T-helper 1 cell treated with Interleukin-12 subunit alpha and Interleukin-12 subunit beta and Interleukin-4 antibody, amounts not matched to agents 30 ng/mL and 1 ng/mL, for 36 hours (primary cell): ENCODE results near the gene LSM3. TPM values are rescaled to one million over a fixed set of nuclear protein-coding genes. Genes with fewer than 3 reads are reported as not detected.

ENCODE experiments used
- intact Hi-C: fragments of 100-400 bp; cut with micrococcal nuclease; formaldehyde crosslinking; loops from one replicate; pipeline ENCODE4 v1.15.1; 2024
- total RNA-seq: library from RNA; stranded (reverse); gene quantifications from 2 replicates; pipeline ENCODE4 v1.2.3, GENCODE V29; 2022

LSM3 gene
- total RNA-seq, 1 donor from 2014 or later, result 12.5 TPM

- intact Hi-C loops, result no loop called here
These were observed 57.3 kb downstream of the LSM3 start for GRCh38 chr3:14235912-14236295.

DNA sequence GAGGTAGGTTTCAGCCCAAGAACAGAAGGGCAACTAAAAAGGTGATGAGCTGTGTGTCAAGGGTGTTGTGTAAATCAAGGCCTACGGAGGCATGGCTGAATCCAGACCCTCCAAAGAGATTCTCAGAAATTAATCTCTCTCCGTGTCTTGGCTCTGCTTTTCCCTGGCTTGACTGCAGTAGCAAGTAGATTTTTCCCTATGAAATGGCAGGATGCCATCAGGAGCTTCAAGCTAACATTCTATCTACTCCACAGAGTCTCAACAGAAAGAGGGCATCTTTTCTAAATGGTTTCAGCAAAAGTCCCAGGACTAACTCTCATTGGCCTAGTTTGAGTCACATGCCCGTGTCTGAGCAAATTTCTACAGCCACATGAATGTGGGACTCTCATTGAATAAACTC, 58.3 kb downstream of the LSM3 start:
- intact Hi-C loops, result no loop called here

GRCh38 chr3:14237457-14237856, 58.8 kb downstream of the LSM3 start:
- intact Hi-C loops, result no loop called here

GRCh38 chr3:14238356-14238755, 59.7 kb downstream of the LSM3 start:
- intact Hi-C loops, result no loop called here

DNA sequence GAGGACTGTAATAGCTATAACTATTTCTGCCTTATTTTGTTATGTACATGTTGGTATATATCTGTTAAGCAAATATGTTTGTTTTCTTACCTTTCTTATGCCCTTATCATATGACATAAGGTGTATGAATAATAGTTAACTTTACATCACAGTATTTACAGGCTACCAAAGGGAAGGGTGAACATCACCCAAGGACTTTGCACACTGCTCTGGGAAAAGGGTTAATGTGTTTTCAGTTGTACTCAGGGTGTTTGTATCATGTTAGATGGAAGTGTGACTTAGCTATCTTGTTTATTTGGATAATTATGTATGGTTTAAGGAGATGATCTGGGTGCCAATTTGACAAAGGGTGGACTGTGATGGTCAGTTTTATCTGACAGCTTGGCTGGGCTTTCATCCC, 60.3 kb downstream of the LSM3 start:
- intact Hi-C loops, result no loop called here

DNA sequence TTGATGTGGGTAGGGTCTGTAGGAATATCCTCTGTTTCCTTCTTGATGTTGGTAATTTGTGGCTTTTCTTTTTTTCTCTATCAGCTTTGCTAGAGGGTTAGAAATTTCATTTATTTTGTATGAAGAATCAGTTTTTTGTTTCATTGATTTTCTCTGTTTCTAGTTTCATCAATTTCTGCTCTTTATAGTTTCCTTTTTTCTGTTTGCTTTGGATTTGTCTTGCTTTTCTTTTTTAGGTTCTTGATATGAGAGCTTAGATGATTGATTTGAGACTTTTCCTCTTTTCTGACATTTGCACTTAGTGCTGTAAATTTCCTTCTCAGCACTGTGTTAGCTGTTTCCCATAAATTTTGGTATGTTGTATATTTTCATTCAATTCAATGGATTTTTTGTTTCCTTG, 61.3 kb downstream of the LSM3 start:
- intact Hi-C loops, result no loop called here

DNA sequence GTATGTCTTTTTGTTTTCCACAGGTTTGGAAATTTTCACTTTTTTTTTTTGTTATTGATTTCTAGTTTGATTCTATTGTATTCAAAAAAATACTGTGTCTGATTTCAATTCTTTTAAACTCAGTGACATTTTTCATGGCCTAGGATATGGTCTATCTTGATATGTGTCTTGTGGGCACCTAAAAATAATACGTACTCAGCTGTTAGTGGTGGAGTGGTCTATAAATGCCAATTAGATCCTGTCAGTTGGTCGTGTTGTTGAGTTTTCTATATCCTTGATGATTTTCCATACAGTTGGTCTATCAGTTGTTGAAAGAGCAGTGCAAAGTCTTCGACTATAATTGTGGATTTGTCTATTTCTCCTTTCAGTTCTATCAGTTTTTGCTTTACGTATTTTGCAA, 61.7 kb downstream of the LSM3 start:
- intact Hi-C loops, result no loop called here

DNA sequence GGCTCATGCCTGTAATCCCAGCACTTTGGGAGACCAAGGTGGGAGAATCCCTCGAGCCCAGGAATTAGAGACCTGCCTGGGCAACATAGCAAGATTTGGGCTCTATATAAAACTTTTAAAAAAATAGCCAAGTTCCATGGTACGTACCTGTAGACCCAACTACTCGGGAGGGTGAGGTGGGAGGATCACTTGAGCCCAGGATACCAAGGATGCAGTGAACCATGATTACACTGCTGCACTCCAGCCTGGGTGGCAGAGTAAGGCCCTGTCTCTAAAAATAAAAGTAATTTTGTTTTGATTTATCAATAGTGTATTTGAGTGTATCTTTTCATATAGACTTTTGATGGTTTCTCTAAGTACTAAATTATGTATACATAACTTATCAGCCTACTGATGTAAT, 63.1 kb downstream of the LSM3 start:
- intact Hi-C loops, result no loop called here

DNA sequence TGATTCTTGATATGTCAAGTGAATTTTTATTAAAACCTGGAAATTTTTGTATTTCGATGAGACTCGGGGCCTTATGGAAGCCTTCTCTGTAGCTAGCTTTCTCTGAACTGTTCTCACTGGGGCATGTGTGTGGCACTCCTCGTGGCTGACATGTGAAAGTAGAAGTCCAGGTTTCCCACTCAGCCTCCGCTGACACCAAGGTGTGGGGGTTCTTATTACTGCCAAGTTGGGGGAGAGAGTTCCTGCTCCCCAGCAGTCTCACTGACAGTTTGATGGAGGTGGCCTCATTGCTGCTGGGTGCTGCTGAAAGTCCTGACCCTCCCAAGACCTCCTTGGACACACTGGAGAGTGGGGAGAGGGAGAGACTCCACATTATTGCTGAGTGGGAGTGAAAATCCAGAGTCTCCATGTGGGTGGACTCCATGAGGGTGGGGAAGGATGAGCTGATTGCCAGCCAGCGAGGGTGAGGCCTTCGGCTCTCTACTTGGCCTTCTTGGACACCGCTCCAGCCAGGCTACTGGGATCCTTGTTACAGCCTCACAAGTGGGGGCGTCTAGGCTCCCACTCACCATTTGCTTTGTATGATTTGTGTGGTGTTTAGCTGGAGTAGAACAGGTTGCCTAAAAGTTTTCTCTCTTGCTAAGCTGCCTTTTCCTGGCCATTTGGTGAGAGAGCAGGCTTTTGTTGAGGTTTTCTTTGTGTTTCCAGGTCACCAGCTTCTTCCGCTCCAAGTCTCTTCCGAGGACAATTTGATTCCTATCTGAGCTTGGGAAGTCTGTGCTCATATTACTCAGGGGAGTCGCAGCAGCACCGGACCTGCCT, 64.1 kb downstream of the LSM3 start:
- intact Hi-C loops, result no loop called here

GRCh38 chr3:14243782-14244181, 65.2 kb downstream of the LSM3 start:
- intact Hi-C loops, result no loop called here

- intact Hi-C loops, result no loop called here
These were observed 66.1 kb downstream of the LSM3 start for GRCh38 chr3:14244521-14245247.

- intact Hi-C loops, result no loop called here
These were observed 66.6 kb downstream of the LSM3 start for GRCh38 chr3:14245248-14245639.

- intact Hi-C loops, result no loop called here
These were observed 67.2 kb downstream of the LSM3 start for GRCh38 chr3:14245822-14246221.

DNA sequence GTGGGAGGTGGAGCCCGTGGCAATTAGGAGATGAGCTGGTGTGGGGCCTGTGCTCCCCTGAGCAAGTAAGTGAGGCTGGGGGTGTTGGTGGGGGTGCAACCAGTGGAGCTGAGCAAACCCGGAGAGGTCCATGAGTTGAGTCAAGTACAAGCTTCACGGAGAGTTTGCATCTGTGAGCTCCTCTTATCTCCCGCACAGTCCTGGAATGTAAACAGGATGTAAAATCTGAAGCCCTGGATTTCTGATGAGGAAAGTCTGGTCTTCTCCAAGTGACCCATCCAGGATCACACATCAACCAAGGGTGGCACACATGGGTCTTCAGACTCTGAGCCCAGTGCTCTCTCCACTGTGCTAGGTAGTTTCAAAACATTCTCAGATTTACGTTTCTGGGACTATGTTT, 67.8 kb downstream of the LSM3 start:
- intact Hi-C loops, result no loop called here

DNA sequence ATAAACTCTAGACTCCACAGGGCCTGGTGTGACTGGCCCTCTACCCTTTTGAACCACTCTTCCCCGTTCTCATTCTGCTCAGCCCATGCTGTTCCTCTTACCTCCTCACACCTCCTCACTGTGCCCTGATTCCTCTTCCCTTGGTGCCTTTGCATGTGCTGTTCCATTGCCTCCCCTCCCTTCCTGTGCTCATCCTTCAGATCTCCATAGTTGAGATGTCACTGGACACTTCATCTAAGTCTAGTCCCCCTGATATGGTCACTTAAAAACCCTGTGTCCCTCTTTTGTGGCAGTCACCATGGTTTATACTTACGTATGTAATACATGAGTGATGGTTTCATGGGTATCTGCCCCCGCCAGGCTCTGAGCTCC, 69.8 kb downstream of the LSM3 start:
- intact Hi-C loops, result no loop called here

DNA sequence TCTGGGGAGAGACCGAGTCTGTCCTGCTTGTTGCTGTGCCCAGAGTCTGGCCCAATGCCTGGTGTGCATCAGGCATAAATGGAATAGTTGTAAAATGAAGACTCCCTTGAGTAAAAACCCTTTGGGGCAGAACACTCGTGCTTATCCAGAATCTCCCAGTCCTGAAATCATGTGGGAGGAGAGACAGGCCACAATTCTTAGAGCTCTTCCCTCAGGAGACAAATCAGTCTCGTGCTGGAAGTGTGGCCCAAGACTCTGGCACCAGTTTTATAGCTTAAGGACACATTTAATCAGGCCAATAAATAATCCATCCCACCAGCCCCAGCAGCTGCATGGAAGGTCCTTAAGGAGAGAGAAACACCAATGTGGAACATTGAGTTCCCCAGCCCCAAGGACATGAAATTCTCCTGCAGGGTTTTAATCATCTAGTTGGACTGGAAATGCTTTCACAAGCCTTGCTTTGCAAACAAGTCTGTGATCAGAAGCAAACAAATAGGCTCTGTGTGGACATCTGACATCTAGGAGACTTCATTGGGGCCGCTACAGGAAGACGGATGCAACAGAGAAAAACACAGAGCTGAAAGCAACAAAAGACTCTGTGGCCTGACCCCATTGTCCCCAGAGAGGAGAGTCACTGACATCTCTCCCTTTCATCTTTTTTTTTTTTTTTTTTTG, 70.4 kb downstream of the LSM3 start:
- intact Hi-C loops, result no loop called here

Other genes starting within 250 kb of the LSM3 start
- 13.8 and 14.5 TPM in 2 replicates for gene CHCHD4, start 53.9 kb upstream of the LSM3 start, total RNA-seq
- 47.7 and 48.2 TPM in 2 replicates for gene TMEM43, start 53.8 kb upstream of the LSM3 start, total RNA-seq
- gene XPC, start 216 bp upstream of the LSM3 start, total RNA-seq, result 45.8 and 56.0 TPM in 2 replicates
- 43.3 and 43.7 TPM in 2 replicates for gene SLC6A6, start 223.8 kb downstream of the LSM3 start, total RNA-seq